GM12873 (cell line): Measurements from ENCODE around the gene HIVEP3.

ENCODE experiments used
- CTCF ChIP-seq: IDR thresholded peaks from 2 replicates; pipeline ENCODE4 v1.5.1; 2012; ENCODE audit warnings: low read depth, mild to moderate bottlenecking, moderate library complexity, low read length, control low read depth; ENCODE audit not compliant: insufficient read depth; ENCODE audit errors: missing control alignments

The HIVEP3 gene

GRCh38 chr1:41742219-41742618, 176.5 kb downstream of the HIVEP3 start:
- TF ChIP-seq CTCF, result no peak

- TF ChIP-seq CTCF, result no peak
These were observed 177.5 kb downstream of the HIVEP3 start for GRCh38 chr1:41741244-41741643.

GRCh38 chr1:41740630-41741239, 178.0 kb downstream of the HIVEP3 start:
- no peak for TF ChIP-seq CTCF

- TF ChIP-seq CTCF, result no peak
These were observed 178.7 kb downstream of the HIVEP3 start for GRCh38 chr1:41740058-41740457.

GRCh38 chr1:41739061-41739955, 179.4 kb downstream of the HIVEP3 start:
- no peak for TF ChIP-seq CTCF

- TF ChIP-seq CTCF, result no peak
These were observed 180.2 kb downstream of the HIVEP3 start for GRCh38 chr1:41738475-41738874.

GRCh38 chr1:41738006-41738405, 180.7 kb downstream of the HIVEP3 start:
- TF ChIP-seq CTCF, result no peak
